Right lobe of liver (tissue), 6 donors: ENCODE measurements around the gene AIFM2. TPM values are rescaled to one million over a fixed set of nuclear protein-coding genes. Genes with fewer than 3 reads are reported as not detected.

ENCODE experiments used
- ATAC-seq, 4 donors: fragments of 200-7000 bp; cut with Tn5 transposase; one replicate each; pipeline ENCODE4 v1.9.1; 2020; ENCODE audit warnings: mild to moderate bottlenecking in 4 of 4, moderate library complexity in 4 of 4
- DNase-seq, 3 donors: peaks; one replicate each; pipeline ENCODE4 v3.0.0-alpha.2; 2020
- H3K27ac ChIP-seq, 3 donors: fragments of 200-600 bp; one replicate each; pipeline ENCODE4 v1.8.0; 2022
- H3K27me3 ChIP-seq, 2 donors: fragments of 200-600 bp; one replicate each; pipeline ENCODE4 v1.8.0; 2022
- H3K36me3 ChIP-seq, 4 donors: fragments of 200-600 bp; sonication (generic) in 1 of 4; one replicate each; pipeline versions ENCODE4 v1.5.1 to v1.8.0; 2017 to 2022; ENCODE audit warnings: control low read depth in 1 of 4
- H3K4me1 ChIP-seq, 4 donors: fragments of 200-600 bp; sonication (generic) in 1 of 4; one replicate each; pipeline versions ENCODE4 v1.5.1 to v1.8.0; 2017 to 2022; ENCODE audit warnings: control low read depth in 1 of 4
- H3K4me3 ChIP-seq, 3 donors: fragments of 200-600 bp; one replicate each; pipeline ENCODE4 v1.8.0; 2022
- H3K9me3 ChIP-seq, 4 donors: fragments of 200-600 bp; sonication (generic) in 1 of 4; one replicate each; pipeline versions ENCODE4 v1.5.1 to v1.8.0; 2017 to 2022; ENCODE audit warnings: control low read depth in 1 of 4
- CTCF ChIP-seq, 4 donors: fragments of 200-600 bp in 3 of 4; fragments of 450-650 bp in 1 of 4; IDR thresholded peaks; one replicate each; pipeline versions ENCODE4 v1.5.1 to v1.8.0; 2016 to 2022; ENCODE audit warnings: antibody characterized with exemption in 4 of 4, mild to moderate bottlenecking in 2 of 4
- POLR2A ChIP-seq: fragments of 450-650 bp; IDR thresholded peaks from one replicate; pipeline ENCODE4 v1.6.1; 2017; ENCODE audit warnings: antibody characterized with exemption, mild to moderate bottlenecking
- WGBS: methylation state at CpG from one replicate; pipeline ENCODE4 v1.1.6; 2018; ENCODE audit warnings: low coverage, low lambda C conversion rate; ENCODE audit not compliant: insufficient coverage; ENCODE audit errors: missing lambda C conversion rate; 5-methylcytosine and 5-hydroxymethylcytosine counted together
- intact Hi-C, 2 donors: fragments of 100-400 bp; cut with DNase I; formaldehyde crosslinking; loops; one replicate each; pipeline versions ENCODE4 v1.11.2 to v1.14.1; 2022
- total RNA-seq, 6 experiments: library from RNA; depleted of rRNA in 2 of 6; stranded (reverse); fragments of >200 nt in 2 of 6; fragmentation: NEBNext Ultra II Directional in 3 of 6; extraction: Animal tissue kit (Norgen Biotek cat#: 25700) in 3 of 6; gene quantifications; one replicate each; pipeline versions ENCODE4 v1.1.0 to v1.2.4, GENCODE V29; 2016 to 2023
- donor health status: DM: no; HTN: yes; CAD: no.
- donor health status: DM: no; HTN: no; CAD: no.
- donor health status: DM: no; HTN: no; CAD: no.
- donor health status: DM: no; HTN: yes; CAD: no.
- donor health status: DM: no; HTN: yes; CAD: no.

Gene AIFM2
- total RNA-seq, 6 experiments from 2014 or later = 11.4 to 23.3 (median 18.2) TPM

DNA sequence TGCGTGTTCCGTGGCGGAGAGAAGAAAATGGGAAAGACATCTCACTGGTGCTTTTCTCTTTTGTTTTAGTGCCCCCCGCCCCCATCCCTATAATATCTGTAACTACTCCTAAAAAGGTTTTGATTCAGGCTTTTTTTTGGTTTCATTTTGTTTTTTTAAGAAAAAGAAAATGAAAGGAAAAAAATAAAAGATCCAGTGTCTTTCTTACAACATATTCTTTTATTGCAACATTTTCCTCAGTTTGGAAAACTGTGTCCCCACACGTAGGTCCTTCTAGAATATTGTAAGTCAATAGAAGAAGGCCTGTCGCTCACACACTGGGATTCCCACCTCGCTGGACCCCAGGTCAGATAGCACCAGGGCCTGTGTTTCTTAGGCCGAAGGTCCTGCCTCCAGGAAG lies 20.6 kb downstream of the AIFM2 start:
- Histone ChIP-seq H3K36me3 (peaks cover 0 to 47% (median 14%) of the 10 kb centered on the region in 4 donors), H3K9me3 (no peaks in the 10 kb centered on the region), H3K27ac (no peak overlapping the region), H3K27me3 (no peaks in the 10 kb centered on the region), H3K4me1 (peaks cover 0 to 22% (median 6%) of the 10 kb centered on the region in 4 donors), H3K4me3 (no peak overlapping the region)
- DNase-seq = no peak
- no peak for ATAC-seq
- TF ChIP-seq CTCF (IDR thresholded peaks at IDR 0.05) (no peak), POLR2A (no peak)
- intact Hi-C loops = no loop called here
- WGBS = 79% methylated on average over 7 of the region's 8 CpGs

DNA sequence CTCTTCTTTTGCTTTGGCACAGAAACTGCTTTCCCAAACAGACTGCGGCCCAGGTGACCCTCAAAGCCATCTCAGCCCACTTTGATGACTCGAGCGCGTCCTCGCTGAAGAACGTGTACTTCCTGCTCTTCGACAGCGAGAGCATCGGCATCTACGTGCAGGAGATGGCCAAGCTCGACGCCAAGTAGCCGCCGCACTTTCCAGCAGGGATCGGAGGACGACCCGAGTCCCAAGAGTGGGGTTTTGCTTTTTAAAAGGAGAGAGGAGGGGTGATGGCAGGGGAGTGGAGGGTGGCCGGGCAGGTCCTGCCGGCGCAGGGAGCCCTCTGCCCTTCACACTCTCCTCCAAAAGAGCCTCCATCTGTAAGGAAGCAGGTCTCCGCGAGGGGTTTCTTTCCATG lies 21.1 kb downstream of the AIFM2 start:
- Histone ChIP-seq H3K27me3 (no peaks in the 10 kb centered on the region), H3K9me3 (no peaks in the 10 kb centered on the region), H3K4me3 (no peak overlapping the region), H3K27ac (no peak overlapping the region), H3K36me3 (peaks cover 0 to 46% (median 14%) of the 10 kb centered on the region in 4 donors), H3K4me1 (peaks cover 0 to 22% (median 6%) of the 10 kb centered on the region in 4 donors)
- intact Hi-C loops = no loop called here
- WGBS = 89% methylated on average over 3 of the region's 22 CpGs
- TF ChIP-seq POLR2A = no peak
- no peak for TF ChIP-seq CTCF (IDR thresholded peaks at IDR 0.05)
- ATAC-seq = no peak
- DNase-seq = no peak

GRCh38 chr10:70109064-70109729 lies 23.4 kb downstream of the AIFM2 start:
- no peaks in the 10 kb centered on the region for H3K9me3 ChIP-seq
- peak overlapping the region in 2 of 3 donors; percentile 36 to 63 for H3K4me3 ChIP-seq
- peak; percentile 89 to 92 (median 91) for ATAC-seq
- peak overlapping the region in 2 of 3 donors; percentile 59 to 64 for H3K27ac ChIP-seq
- H3K36me3 ChIP-seq = peaks cover 0 to 27% (median 10%) of the 10 kb centered on the region in 4 donors
- 20% methylated on average over 6 of the region's 18 CpGs for WGBS
- intact Hi-C loops = no loop called here
- TF ChIP-seq POLR2A (peak; percentile 15), CTCF (IDR thresholded peaks at IDR 0.05) (no peak)
- peak; percentile 50 to 82 (median 81) for DNase-seq
- peaks cover 0 to 22% (median 5%) of the 10 kb centered on the region in 4 donors for H3K4me1 ChIP-seq
- no peaks in the 10 kb centered on the region for H3K27me3 ChIP-seq

GRCh38 chr10:70106958-70107791 lies 25.4 kb downstream of the AIFM2 start:
- no peak for DNase-seq
- peak overlapping the region in 1 of 3 donors; percentile 19 for H3K4me3 ChIP-seq
- TF ChIP-seq CTCF (IDR thresholded peaks at IDR 0.05) (peak; percentile 16 to 53 (median 40)), POLR2A (no peak)

More at GRCh38 chr10:70106958-70107791, 25.4 kb downstream of the AIFM2 start:
- ATAC-seq = peak in 2 of 4 donors; percentile 46 to 59
- peaks cover 0 to 22% (median 5%) of the 10 kb centered on the region in 4 donors for H3K4me1 ChIP-seq
- no peaks in the 10 kb centered on the region for H3K27me3 ChIP-seq
- intact Hi-C loops = no loop called here
- no peak overlapping the region for H3K27ac ChIP-seq
- peaks cover 0 to 9% (median 2%) of the 10 kb centered on the region in 4 donors for H3K36me3 ChIP-seq
- WGBS = 100% methylated on average over 1 of the region's 22 CpGs
- no peaks in the 10 kb centered on the region for H3K9me3 ChIP-seq
